Measurements from ENCODE around the gene CCDC149.

- TF ChIP-seq, protein P1, sequence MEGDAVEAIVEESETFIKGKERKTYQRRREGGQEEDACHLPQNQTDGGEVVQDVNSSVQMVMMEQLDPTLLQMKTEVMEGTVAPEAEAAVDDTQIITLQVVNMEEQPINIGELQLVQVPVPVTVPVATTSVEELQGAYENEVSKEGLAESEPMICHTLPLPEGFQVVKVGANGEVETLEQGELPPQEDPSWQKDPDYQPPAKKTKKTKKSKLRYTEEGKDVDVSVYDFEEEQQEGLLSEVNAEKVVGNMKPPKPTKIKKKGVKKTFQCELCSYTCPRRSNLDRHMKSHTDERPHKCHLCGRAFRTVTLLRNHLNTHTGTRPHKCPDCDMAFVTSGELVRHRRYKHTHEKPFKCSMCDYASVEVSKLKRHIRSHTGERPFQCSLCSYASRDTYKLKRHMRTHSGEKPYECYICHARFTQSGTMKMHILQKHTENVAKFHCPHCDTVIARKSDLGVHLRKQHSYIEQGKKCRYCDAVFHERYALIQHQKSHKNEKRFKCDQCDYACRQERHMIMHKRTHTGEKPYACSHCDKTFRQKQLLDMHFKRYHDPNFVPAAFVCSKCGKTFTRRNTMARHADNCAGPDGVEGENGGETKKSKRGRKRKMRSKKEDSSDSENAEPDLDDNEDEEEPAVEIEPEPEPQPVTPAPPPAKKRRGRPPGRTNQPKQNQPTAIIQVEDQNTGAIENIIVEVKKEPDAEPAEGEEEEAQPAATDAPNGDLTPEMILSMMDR (IDR thresholded peaks at IDR 0.05; ENCODE audit: borderline replicate concordance, extremely low read depth, low read length, poor library complexity, severe bottlenecking), result no peak
- TF ChIP-seq EZH2 (IDR thresholded peaks at IDR 0.05; ENCODE audit: borderline replicate concordance, low read depth, low read length, severe bottlenecking), result no peak
These were observed 71.9 kb downstream of the CCDC149 start for GRCh38 chr4:24840826-24841543.

Data from DND-41 (cell line).